Fibroblast of lung (primary cell): Measurements from ENCODE around the gene TAS2R38.

Source experiments
- EZH2 ChIP-seq: IDR thresholded peaks from 2 replicates; pipeline ENCODE4 v1.5.1; 2012; ENCODE audit warnings: low read length, control low read depth, mild to moderate bottlenecking; ENCODE audit errors: missing control alignments
- TF ChIP-seq, protein P1 (sequence below), 2 donors: IDR thresholded peaks in 1 of 2; conservative IDR thresholded peaks in 1 of 2; 1 replicate in 1 of 2; 2 replicates in 1 of 2; pipeline ENCODE4 v1.5.1; 2011 to 2012; ENCODE audit warnings: low read length in 2 of 2, control low read depth in 1 of 2, inconsistent platforms in 1 of 2, low read depth in 1 of 2, mild to moderate bottlenecking in 1 of 2

DNA sequence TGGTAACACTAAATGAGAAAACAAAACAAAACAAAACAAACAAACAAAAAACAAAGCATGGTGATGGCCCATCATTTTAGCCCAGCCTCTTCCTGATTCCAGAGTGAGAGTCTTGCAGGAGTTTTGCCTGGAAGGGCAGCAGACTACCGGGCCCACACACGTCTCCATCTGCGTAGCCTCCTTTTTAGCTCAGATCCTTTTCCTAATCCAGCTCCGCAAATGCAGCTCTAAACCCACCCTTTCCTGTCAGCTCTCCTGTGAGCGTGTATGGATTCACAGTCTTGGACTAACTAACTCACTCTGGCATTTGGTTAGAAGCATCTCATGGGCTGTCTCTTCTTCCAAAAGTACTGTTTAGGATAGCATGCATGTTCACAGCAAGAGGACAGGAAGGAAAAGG is 43.4 kb downstream of the TAS2R38 start:
- TF ChIP-seq, protein P1, sequence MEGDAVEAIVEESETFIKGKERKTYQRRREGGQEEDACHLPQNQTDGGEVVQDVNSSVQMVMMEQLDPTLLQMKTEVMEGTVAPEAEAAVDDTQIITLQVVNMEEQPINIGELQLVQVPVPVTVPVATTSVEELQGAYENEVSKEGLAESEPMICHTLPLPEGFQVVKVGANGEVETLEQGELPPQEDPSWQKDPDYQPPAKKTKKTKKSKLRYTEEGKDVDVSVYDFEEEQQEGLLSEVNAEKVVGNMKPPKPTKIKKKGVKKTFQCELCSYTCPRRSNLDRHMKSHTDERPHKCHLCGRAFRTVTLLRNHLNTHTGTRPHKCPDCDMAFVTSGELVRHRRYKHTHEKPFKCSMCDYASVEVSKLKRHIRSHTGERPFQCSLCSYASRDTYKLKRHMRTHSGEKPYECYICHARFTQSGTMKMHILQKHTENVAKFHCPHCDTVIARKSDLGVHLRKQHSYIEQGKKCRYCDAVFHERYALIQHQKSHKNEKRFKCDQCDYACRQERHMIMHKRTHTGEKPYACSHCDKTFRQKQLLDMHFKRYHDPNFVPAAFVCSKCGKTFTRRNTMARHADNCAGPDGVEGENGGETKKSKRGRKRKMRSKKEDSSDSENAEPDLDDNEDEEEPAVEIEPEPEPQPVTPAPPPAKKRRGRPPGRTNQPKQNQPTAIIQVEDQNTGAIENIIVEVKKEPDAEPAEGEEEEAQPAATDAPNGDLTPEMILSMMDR (conservative IDR thresholded peaks at IDR 0.05 in 1 of 2, IDR thresholded peaks at IDR 0.05 in 1 of 2; ENCODE audit: low read depth in 1 of 2, low read length in 2 of 2): no peak
- TF ChIP-seq EZH2: no peak
